HFF-Myc (cell line): ENCODE results near the gene AK5.

Source experiments
- DNase-seq: peaks from one replicate; pipeline ENCODE4 v3.0.0-alpha.2; 2011; ENCODE audit warnings: low read depth; ENCODE audit errors: extremely low read depth
- H3K4me3 ChIP-seq: replicated peaks from 2 replicates; pipeline ENCODE4 v1.5.1; 2011; ENCODE audit warnings: low read depth, mild to moderate bottlenecking, control low read depth, low read length
- TF ChIP-seq, protein P1 (sequence below): IDR thresholded peaks from 2 replicates; pipeline ENCODE4 v1.5.1; 2012; ENCODE audit warnings: mild to moderate bottlenecking, low read depth, low read length, control low read depth; ENCODE audit errors: missing control alignments

The AK5 gene

DNA sequence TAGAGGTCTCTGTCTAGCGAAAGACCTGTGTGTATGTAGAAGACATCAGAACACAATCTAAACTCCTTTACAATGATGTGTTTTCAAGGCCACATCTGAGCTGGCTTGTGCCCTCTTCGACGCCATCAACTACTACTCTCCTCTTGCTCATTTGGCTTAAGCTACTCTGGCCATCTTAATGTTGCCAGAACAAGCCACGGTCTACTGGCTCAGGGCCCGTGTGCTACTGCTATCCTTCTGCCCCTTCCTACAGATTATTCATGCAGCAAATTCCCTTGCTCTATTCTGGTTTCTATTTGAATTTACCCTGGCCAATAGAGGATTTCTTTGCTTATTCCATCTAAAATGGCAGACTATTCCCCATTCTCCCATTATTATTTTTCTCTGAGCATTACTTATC, 278.9 kb downstream of the AK5 start:
- TF ChIP-seq, protein P1, sequence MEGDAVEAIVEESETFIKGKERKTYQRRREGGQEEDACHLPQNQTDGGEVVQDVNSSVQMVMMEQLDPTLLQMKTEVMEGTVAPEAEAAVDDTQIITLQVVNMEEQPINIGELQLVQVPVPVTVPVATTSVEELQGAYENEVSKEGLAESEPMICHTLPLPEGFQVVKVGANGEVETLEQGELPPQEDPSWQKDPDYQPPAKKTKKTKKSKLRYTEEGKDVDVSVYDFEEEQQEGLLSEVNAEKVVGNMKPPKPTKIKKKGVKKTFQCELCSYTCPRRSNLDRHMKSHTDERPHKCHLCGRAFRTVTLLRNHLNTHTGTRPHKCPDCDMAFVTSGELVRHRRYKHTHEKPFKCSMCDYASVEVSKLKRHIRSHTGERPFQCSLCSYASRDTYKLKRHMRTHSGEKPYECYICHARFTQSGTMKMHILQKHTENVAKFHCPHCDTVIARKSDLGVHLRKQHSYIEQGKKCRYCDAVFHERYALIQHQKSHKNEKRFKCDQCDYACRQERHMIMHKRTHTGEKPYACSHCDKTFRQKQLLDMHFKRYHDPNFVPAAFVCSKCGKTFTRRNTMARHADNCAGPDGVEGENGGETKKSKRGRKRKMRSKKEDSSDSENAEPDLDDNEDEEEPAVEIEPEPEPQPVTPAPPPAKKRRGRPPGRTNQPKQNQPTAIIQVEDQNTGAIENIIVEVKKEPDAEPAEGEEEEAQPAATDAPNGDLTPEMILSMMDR: no peak
- no peak overlapping the region for H3K4me3 ChIP-seq
- DNase-seq: no peak

DNA sequence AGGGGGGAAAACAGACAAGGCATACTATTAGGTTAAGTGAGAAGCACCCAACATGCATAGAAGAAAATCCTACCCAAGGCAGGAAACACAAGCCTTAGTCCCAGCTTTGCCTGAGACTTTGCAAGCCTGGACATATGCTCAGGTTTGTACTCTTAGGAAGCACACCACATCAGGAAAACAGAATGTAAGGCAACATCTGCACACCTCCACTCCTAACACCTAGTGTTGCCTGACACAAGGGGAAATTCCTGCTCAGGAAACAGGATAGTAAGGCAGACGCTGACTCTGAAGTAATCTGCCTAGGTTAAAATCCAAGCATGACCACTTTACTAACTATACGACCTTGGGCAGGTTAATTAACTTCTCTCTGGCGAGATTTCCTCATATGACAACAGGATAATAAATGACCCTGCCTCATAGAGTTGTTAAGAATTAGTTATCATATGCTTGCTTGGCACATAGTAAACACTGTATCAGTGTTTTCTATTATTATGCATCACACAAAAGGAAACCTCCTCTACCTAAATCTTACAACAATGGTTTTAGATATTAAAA, 280.9 kb downstream of the AK5 start:
- no peak for DNase-seq
- TF ChIP-seq, protein P1: no peak
- H3K4me3 ChIP-seq: no peak overlapping the region

DNA sequence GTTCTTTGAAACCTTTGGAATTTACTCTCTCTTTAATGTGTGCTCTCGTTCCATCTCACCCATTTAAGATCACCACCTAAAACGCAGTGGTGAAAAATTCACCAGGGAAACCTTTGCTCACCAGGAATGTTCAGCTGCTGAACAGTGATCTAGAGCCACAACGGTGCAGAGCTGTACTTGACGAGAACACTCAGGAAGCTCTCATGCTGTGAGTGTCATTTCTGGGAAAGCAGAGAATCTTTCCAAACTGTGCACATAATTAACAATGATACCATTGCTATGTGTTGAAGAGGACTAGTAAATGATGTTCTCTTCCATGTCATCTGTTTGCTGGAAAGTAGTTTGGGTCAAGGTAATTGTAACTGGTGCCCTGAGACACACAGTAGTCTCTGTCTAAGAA, 283.5 kb downstream of the AK5 start:
- TF ChIP-seq, protein P1: no peak
- no peak overlapping the region for H3K4me3 ChIP-seq
- DNase-seq: no peak

GRCh38 chr1:77571642-77572041, 289.8 kb downstream of the AK5 start:
- TF ChIP-seq, protein P1: no peak

GRCh38 chr1:77579547-77579946, 297.7 kb downstream of the AK5 start:
- TF ChIP-seq, protein P1: no peak
- no peak overlapping the region for H3K4me3 ChIP-seq
- DNase-seq: no peak

More at GRCh38 chr1:77571642-77572041, 289.8 kb downstream of the AK5 start:
- no peak for DNase-seq
- no peak overlapping the region for H3K4me3 ChIP-seq

- TF ChIP-seq, protein P1: no peak
- no peak for DNase-seq
- H3K4me3 ChIP-seq: no peak overlapping the region
Observed at GRCh38 chr1:77582905-77583304, 301.1 kb downstream of the AK5 start.

DNA sequence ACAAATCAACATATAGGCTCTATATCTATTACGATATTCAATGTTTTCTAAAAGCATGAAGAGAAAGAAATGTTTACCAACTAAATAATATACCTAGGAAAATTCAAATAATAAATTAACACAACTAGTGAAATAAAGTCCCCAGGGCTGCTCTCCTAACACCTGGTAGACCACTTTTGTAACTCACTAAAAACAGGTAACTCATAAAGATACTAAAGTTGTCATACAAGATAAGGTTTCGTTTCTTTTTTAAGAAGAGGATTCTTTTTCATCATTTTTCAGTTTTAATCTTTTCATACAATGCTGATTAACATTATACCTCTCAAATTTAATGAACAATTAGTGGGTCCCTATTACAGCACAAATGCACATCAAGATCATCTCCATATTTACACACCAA, 301.7 kb downstream of the AK5 start:
- DNase-seq: no peak
- no peak overlapping the region for H3K4me3 ChIP-seq
- TF ChIP-seq, protein P1: no peak
